Measurements from ENCODE around the gene LRRC4B. TPM values are rescaled to one million over a fixed set of nuclear protein-coding genes. Genes with fewer than 3 reads are reported as not detected.
A peak's percentile ranks its signal among the peaks of the same experiment; 100 is the strongest.
"Not testable (repeated sequence)": the region's sequence is repeated elsewhere in the genome, so short reads cannot be mapped to it uniquely, and the experiment has no call there.

LRRC4B gene
- total and polyA plus RNA-seq, 9 donors: 5.7 to 16.1 (median 12.7) TPM

GRCh38 chr19:50475736-50476223 lies 92.5 kb downstream of the LRRC4B start:
- Histone ChIP-seq H3K27me3 (ENCODE audit: control insufficient read depth, insufficient read depth, low read length) (no peaks in the 10 kb centered on the region), H3K27ac (ENCODE audit: low read length) (peak overlapping the region; percentile 88), H3K9me3 (replicated peaks; ENCODE audit: control insufficient read depth, low read depth, low read length) (no peaks in the 10 kb centered on the region), H3K4me3 (ENCODE audit: low read length) (peak overlapping the region; percentile 17), H3K36me3 (ENCODE audit: control insufficient read depth, insufficient read depth, low read length) (peaks cover 29% of the 10 kb centered on the region), H3K4me1 (ENCODE audit: control insufficient read depth, insufficient read depth, low read length) (peaks cover 16% of the 10 kb centered on the region)
- no peak for DNase-seq
- 62% methylated on average over 27 of the region's 29 CpGs for WGBS (ENCODE audit: insufficient coverage)

DNA sequence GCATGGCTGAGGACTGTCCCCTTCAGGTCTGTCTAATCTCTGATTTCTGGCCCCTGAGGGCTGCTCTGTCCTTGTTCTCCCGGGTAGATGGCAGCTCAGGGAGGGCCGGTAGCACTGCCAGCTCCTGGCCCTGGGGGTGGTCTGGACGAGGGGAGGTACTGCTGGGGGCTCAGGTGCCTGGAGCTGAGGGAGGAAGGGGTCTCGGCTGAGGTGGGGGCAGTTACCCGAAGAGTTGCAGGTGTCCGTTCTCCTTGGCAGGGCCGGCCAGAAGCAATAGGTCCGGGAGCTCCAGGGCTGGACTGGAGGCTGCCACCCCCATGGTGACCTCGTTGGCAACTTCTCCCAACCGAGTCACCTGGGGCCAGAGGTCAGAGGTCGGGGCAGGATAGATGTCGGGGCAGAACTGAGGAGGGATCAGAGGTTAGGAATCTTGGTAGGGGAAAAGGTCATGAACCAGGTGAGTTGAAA lies 93.1 kb downstream of the LRRC4B start:
- H3K27me3 ChIP-seq (ENCODE audit: control insufficient read depth, insufficient read depth, low read length): no peaks in the 10 kb centered on the region
- H3K4me1 ChIP-seq (ENCODE audit: control insufficient read depth, insufficient read depth, low read length): peaks cover 16% of the 10 kb centered on the region
- H3K4me3 ChIP-seq (ENCODE audit: low read length): no peak overlapping the region
- H3K9me3 ChIP-seq (replicated peaks; ENCODE audit: control insufficient read depth, low read depth, low read length): no peaks in the 10 kb centered on the region
- DNase-seq: no peak
- no peak overlapping the region for H3K27ac ChIP-seq (ENCODE audit: low read length)
- 78% methylated on average over 12 of the region's 12 CpGs for WGBS (ENCODE audit: insufficient coverage)
- H3K36me3 ChIP-seq (ENCODE audit: control insufficient read depth, insufficient read depth, low read length): peaks cover 23% of the 10 kb centered on the region

DNA sequence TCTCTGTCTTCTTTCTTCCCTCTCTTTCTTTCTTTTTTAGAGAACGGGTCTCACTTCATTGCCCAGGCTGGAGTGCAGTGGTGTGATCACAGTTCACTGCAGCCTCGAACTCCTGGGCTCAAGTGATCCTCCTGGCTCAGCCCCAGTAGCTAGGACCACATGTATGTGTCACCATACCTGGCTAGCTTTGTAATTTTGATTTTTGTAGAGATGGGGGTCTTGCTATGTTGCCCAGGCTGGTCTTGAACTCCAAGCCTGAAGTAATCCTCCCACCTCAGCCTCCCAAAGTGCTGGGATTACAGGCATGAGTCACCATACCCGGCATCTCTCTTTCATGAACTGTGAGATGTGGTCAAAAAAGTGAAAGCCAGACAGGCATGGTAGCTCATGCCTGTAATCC lies 94.9 kb downstream of the LRRC4B start:
- DNase-seq; H3K36me3 ChIP-seq (ENCODE audit: control insufficient read depth, insufficient read depth, low read length); H3K9me3 ChIP-seq (replicated peaks; ENCODE audit: control insufficient read depth, low read depth, low read length); H3K4me3 ChIP-seq (ENCODE audit: low read length); H3K27me3 ChIP-seq (ENCODE audit: control insufficient read depth, insufficient read depth, low read length); H3K27ac ChIP-seq (ENCODE audit: low read length): not testable (repeated sequence)
- H3K4me1 ChIP-seq (ENCODE audit: control insufficient read depth, insufficient read depth, low read length): peaks cover 14% of the 10 kb centered on the region
- 63% methylated on average over 1 of the region's 3 CpGs for WGBS (ENCODE audit: insufficient coverage)

GRCh38 chr19:50468818-50469217 lies 99.4 kb downstream of the LRRC4B start:
- no peak overlapping the region for H3K27ac ChIP-seq (ENCODE audit: low read length)
- no peaks in the 10 kb centered on the region for H3K27me3 ChIP-seq (ENCODE audit: control insufficient read depth, insufficient read depth, low read length)
- no peak for DNase-seq
- no peaks in the 10 kb centered on the region for H3K36me3 ChIP-seq (ENCODE audit: control insufficient read depth, insufficient read depth, low read length)
- peaks cover 25% of the 10 kb centered on the region for H3K4me1 ChIP-seq (ENCODE audit: control insufficient read depth, insufficient read depth, low read length)
- H3K9me3 ChIP-seq (replicated peaks; ENCODE audit: control insufficient read depth, low read depth, low read length): no peaks in the 10 kb centered on the region
- WGBS (ENCODE audit: insufficient coverage): 85% methylated on average over 6 of the region's 6 CpGs
- no peak overlapping the region for H3K4me3 ChIP-seq (ENCODE audit: low read length)

DNA sequence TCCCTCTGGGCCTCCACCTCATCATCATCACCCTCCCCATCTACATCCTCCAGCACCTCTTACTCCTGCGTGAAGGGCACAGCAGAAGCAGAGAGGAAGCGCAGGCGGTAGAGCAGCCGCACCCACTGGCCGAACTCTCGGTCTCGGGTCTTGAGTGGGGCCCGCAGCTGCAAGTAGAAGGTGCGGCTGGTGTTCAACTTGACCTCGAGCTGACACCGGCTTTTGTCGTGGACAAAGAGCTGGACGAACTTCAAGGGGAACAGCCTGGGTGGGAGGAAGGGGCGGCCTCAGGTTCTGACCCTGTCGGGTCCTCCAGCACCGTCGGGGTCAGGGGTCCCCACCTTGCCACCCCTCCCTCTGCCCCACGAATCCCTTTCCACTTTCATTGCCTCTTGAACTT lies 100.7 kb downstream of the LRRC4B start:
- H3K9me3 ChIP-seq (replicated peaks; ENCODE audit: control insufficient read depth, low read depth, low read length): no peaks in the 10 kb centered on the region

More for the DNA sequence above, 100.7 kb downstream of the LRRC4B start:
- DNase-seq: no peak
- Histone ChIP-seq H3K36me3 (ENCODE audit: control insufficient read depth, insufficient read depth, low read length) (no peaks in the 10 kb centered on the region), H3K4me3 (ENCODE audit: low read length) (no peak overlapping the region), H3K4me1 (ENCODE audit: control insufficient read depth, insufficient read depth, low read length) (peaks cover 25% of the 10 kb centered on the region), H3K27me3 (ENCODE audit: control insufficient read depth, insufficient read depth, low read length) (no peaks in the 10 kb centered on the region), H3K27ac (ENCODE audit: low read length) (peak overlapping the region; percentile 88)
- 72% methylated on average over 18 of the region's 18 CpGs for WGBS (ENCODE audit: insufficient coverage)

Other genes starting within 250 kb of the LRRC4B start
- gene KCNC3, start 239.1 kb downstream of the LRRC4B start, total RNA-seq: 0.13 TPM
- gene KCNC3, start 239.1 kb downstream of the LRRC4B start, polyA plus RNA-seq (ENCODE audit: insufficient read depth in 1 of 8, insufficient read length in 8 of 8, low replicate concordance in 1 of 8): 1 to 10 TPM in 4 of 8 donors, under 1 TPM in 4; 0.58 to 1.9 (median 1.0) TPM
- 0.40 TPM for gene NAPSA, start 202.8 kb downstream of the LRRC4B start, total RNA-seq
- gene NAPSA, start 202.8 kb downstream of the LRRC4B start, polyA plus RNA-seq (ENCODE audit: insufficient read depth in 1 of 8, insufficient read length in 8 of 8, low replicate concordance in 1 of 8): 1 to 10 TPM in 2 of 8 donors, under 1 TPM in 6; 0.29 to 1.7 (median 0.60) TPM
- 22.4 TPM for gene NR1H2, start 192.0 kb downstream of the LRRC4B start, total RNA-seq
- 10 to 100 TPM; 19.2 to 24.8 (median 21.8) TPM for gene NR1H2, start 192.0 kb downstream of the LRRC4B start, polyA plus RNA-seq (ENCODE audit: insufficient read depth in 1 of 8, insufficient read length in 8 of 8, low replicate concordance in 1 of 8)
- 21.7 TPM for gene POLD1, start 184.1 kb downstream of the LRRC4B start, total RNA-seq
- 10 to 100 TPM; 17.6 to 26.9 (median 20.0) TPM for gene POLD1, start 184.1 kb downstream of the LRRC4B start, polyA plus RNA-seq (ENCODE audit: insufficient read depth in 1 of 8, insufficient read length in 8 of 8, low replicate concordance in 1 of 8)
- 0.04 TPM for gene SPIB, start 149.5 kb downstream of the LRRC4B start, total RNA-seq
- under 1 TPM; 0.11 to 0.96 (median 0.61) TPM for gene SPIB, start 149.5 kb downstream of the LRRC4B start, polyA plus RNA-seq (ENCODE audit: insufficient read depth in 1 of 8, insufficient read length in 8 of 8, low replicate concordance in 1 of 8)
- gene MYBPC2, start 135.5 kb downstream of the LRRC4B start, total RNA-seq: 49.8 TPM
- gene MYBPC2, start 135.5 kb downstream of the LRRC4B start, polyA plus RNA-seq (ENCODE audit: insufficient read depth in 1 of 8, insufficient read length in 8 of 8, low replicate concordance in 1 of 8): 10 to 100 TPM; 15.6 to 93.4 (median 65.5) TPM
- gene EMC10, start 91.9 kb downstream of the LRRC4B start, total RNA-seq: 84.2 TPM
- gene EMC10, start 91.9 kb downstream of the LRRC4B start, polyA plus RNA-seq (ENCODE audit: insufficient read depth in 1 of 8, insufficient read length in 8 of 8, low replicate concordance in 1 of 8): 100 to 1,000 TPM in 3 of 8 donors, 10 to 100 TPM in 5; 85.2 to 122 (median 93.8) TPM
- 3.5 TPM for gene GARIN5A, start 91.6 kb downstream of the LRRC4B start, total RNA-seq
- 1 to 10 TPM; 3.3 to 6.2 (median 4.5) TPM for gene GARIN5A, start 91.6 kb downstream of the LRRC4B start, polyA plus RNA-seq (ENCODE audit: insufficient read depth in 1 of 8, insufficient read length in 8 of 8, low replicate concordance in 1 of 8)
- gene JOSD2, start 57.2 kb downstream of the LRRC4B start, total RNA-seq: 16.2 TPM
- gene JOSD2, start 57.2 kb downstream of the LRRC4B start, polyA plus RNA-seq (ENCODE audit: insufficient read depth in 1 of 8, insufficient read length in 8 of 8, low replicate concordance in 1 of 8): 10 to 100 TPM; 21.6 to 31.6 (median 26.5) TPM
- not detected for gene ASPDH, start 54.5 kb downstream of the LRRC4B start, total RNA-seq
- gene ASPDH, start 54.5 kb downstream of the LRRC4B start, polyA plus RNA-seq (ENCODE audit: insufficient read depth in 1 of 8, insufficient read length in 8 of 8, low replicate concordance in 1 of 8): 1 to 10 TPM in 1 of 8 donors, under 1 TPM in 7; 0.27 to 1.2 (median 0.64) TPM
- 0.09 TPM for gene SYT3, start 71.4 kb upstream of the LRRC4B start, total RNA-seq
- under 1 TPM in 2 of 8 donors, not detected in 6; 0.12 to 0.14 TPM for gene SYT3, start 71.4 kb upstream of the LRRC4B start, polyA plus RNA-seq (ENCODE audit: insufficient read depth in 1 of 8, insufficient read length in 8 of 8, low replicate concordance in 1 of 8)
- 4.2 TPM for gene C19orf81, start 81.0 kb upstream of the LRRC4B start, total RNA-seq
- gene C19orf81, start 81.0 kb upstream of the LRRC4B start, polyA plus RNA-seq (ENCODE audit: insufficient read depth in 1 of 8, insufficient read length in 8 of 8, low replicate concordance in 1 of 8): 1 to 10 TPM in 7 of 8 donors, under 1 TPM in 1; 0.70 to 3.8 (median 1.3) TPM
- 12.1 TPM for gene SHANK1, start 151.4 kb upstream of the LRRC4B start, total RNA-seq
- 10 to 100 TPM; 14.4 to 37.4 (median 23.3) TPM for gene SHANK1, start 151.4 kb upstream of the LRRC4B start, polyA plus RNA-seq (ENCODE audit: insufficient read depth in 1 of 8, insufficient read length in 8 of 8, low replicate concordance in 1 of 8)
- gene CLEC11A, start 154.9 kb upstream of the LRRC4B start, total RNA-seq: 35.2 TPM
- gene CLEC11A, start 154.9 kb upstream of the LRRC4B start, polyA plus RNA-seq (ENCODE audit: insufficient read depth in 1 of 8, insufficient read length in 8 of 8, low replicate concordance in 1 of 8): 10 to 100 TPM; 18.8 to 40.3 (median 36.6) TPM
- not detected for gene GPR32, start 202.0 kb upstream of the LRRC4B start, total RNA-seq
- not detected for gene GPR32, start 202.0 kb upstream of the LRRC4B start, polyA plus RNA-seq (ENCODE audit: insufficient read depth in 1 of 8, insufficient read length in 8 of 8, low replicate concordance in 1 of 8)
- not detected for gene ACP4, start 222.0 kb upstream of the LRRC4B start, total RNA-seq
- gene ACP4, start 222.0 kb upstream of the LRRC4B start, polyA plus RNA-seq (ENCODE audit: insufficient read depth in 1 of 8, insufficient read length in 8 of 8, low replicate concordance in 1 of 8): under 1 TPM in 3 of 8 donors, not detected in 5; 0.15 to 0.16 (median 0.15) TPM

Measured in muscle of leg (tissue), 11 donors.